IMR-90 (cell line): ENCODE data around the gene DDX31. TPM values are rescaled to one million over a fixed set of nuclear protein-coding genes. Genes with fewer than 3 reads are reported as not detected.

Source experiments
- ATAC-seq: fragments of 200-7000 bp; cut with Tn5 transposase; 2 replicates; pipeline ENCODE4 v1.9.1; 2020; ENCODE audit warnings: low read depth, mild to moderate bottlenecking, moderate library complexity
- BruUV-seq: library from RNA; stranded (reverse); fragments of 400-500 nt; replicated peaks from 2 replicates; lab custom pipeline; 2021; lab: Mats Ljungman, UMichigan
- CTCF ChIA-PET: fragments of 300-600 bp; formaldehyde crosslinking; extraction: SDS; loops from one replicate; lab custom pipeline; 2021; ENCODE audit warnings: antibody characterized with exemption; lab: Yijun Ruan, JAX
- POLR2A ChIA-PET: fragments of 300-600 bp; sonication (Branson Sonifier 250); formaldehyde crosslinking; loops from one replicate; lab custom pipeline; 2022; ENCODE audit warnings: antibody characterized with exemption; ENCODE audit not compliant: unreplicated experiment; lab: Charles Lee
- DNase-seq: peaks from one replicate; pipeline ENCODE4 v3.0.0; 2013
- H2AFZ ChIP-seq: replicated peaks from 2 replicates; pipeline ENCODE3; 2013; ENCODE audit warnings: low read length, mild to moderate bottlenecking; ENCODE audit not compliant: poor library complexity
- H2AK5ac ChIP-seq: 2 replicates; pipeline ENCODE4 v1.6.1; 2013; ENCODE audit warnings: low read depth, low read length, inconsistent platforms
- H2AK9ac ChIP-seq: replicated peaks from 2 replicates; pipeline ENCODE3; 2013; ENCODE audit warnings: mild to moderate bottlenecking, low read depth, low read length, moderate library complexity; ENCODE audit not compliant: poor library complexity
- H2BK120ac ChIP-seq: 2 replicates; pipeline ENCODE4 v1.6.1; 2013; ENCODE audit warnings: low read depth, low read length, inconsistent platforms
- H2BK15ac ChIP-seq: 3 replicates; pipeline ENCODE4 v1.6.1; 2013; ENCODE audit warnings: low read depth, low read length, inconsistent platforms
- H2BK20ac ChIP-seq: 2 replicates; pipeline ENCODE4 v1.6.1; 2013; ENCODE audit warnings: low read depth, mild to moderate bottlenecking, inconsistent platforms, low read length, moderate library complexity
- H2BK5ac ChIP-seq: 2 replicates; pipeline ENCODE4 v1.6.1; 2013; ENCODE audit warnings: mild to moderate bottlenecking, low read depth, low read length, inconsistent platforms; ENCODE audit not compliant: poor library complexity, severe bottlenecking
- H3K14ac ChIP-seq: replicated peaks from 2 replicates; pipeline ENCODE4 v1.6.1; 2013; ENCODE audit warnings: low read depth, low read length, inconsistent platforms
- H3K18ac ChIP-seq: 2 replicates; pipeline ENCODE4 v1.6.1; 2013; ENCODE audit warnings: low read depth, low read length, control low read depth
- H3K23ac ChIP-seq: 2 replicates; pipeline ENCODE4 v1.6.1; 2013; ENCODE audit warnings: low read depth, low read length, inconsistent platforms
- H3K27ac ChIP-seq: 2 replicates; pipeline ENCODE4 v1.5.1; 2013; ENCODE audit warnings: mild to moderate bottlenecking, control low read depth, low read length; ENCODE audit not compliant: insufficient read depth
- H3K27me3 ChIP-seq: 2 replicates; pipeline ENCODE4 v1.6.1; 2013; ENCODE audit warnings: low read length; ENCODE audit not compliant: control insufficient read depth, insufficient read depth
- H3K36me3 ChIP-seq: 2 replicates; pipeline ENCODE4 v1.6.1; 2013; ENCODE audit warnings: low read length, mixed read lengths; ENCODE audit not compliant: control insufficient read depth, insufficient read depth
- H3K4ac ChIP-seq: 2 replicates; pipeline ENCODE4 v1.6.1; 2013; ENCODE audit warnings: low read depth, low read length, inconsistent platforms
- H3K4me1 ChIP-seq: 2 replicates; pipeline ENCODE4 v1.6.1; 2013; ENCODE audit warnings: low read length, mixed read lengths; ENCODE audit not compliant: control insufficient read depth, insufficient read depth
- H3K4me2 ChIP-seq: 2 replicates; pipeline ENCODE4 v1.6.1; 2013; ENCODE audit warnings: low read depth, mild to moderate bottlenecking, control low read depth, low read length, moderate library complexity
- H3K4me3 ChIP-seq: 2 replicates; pipeline ENCODE4 v1.5.1; 2013; ENCODE audit warnings: low read depth, mild to moderate bottlenecking, control low read depth, low read length, moderate library complexity; ENCODE audit not compliant: insufficient read depth
- H3K56ac ChIP-seq: 2 replicates; pipeline ENCODE4 v1.6.1; 2013; ENCODE audit warnings: low read length, inconsistent platforms; ENCODE audit not compliant: insufficient read depth; ENCODE audit errors: extremely low read depth
- H3K79me1 ChIP-seq, 2 experiments: 2 replicates each; pipeline ENCODE4 v1.6.1; 2013; ENCODE audit warnings: low read length in 2 of 2, inconsistent platforms in 1 of 2, low read depth in 1 of 2
- H3K9ac ChIP-seq: 2 replicates; pipeline ENCODE4 v1.6.1; 2013; ENCODE audit warnings: low read depth, low read length, control low read depth
- H3K9me1 ChIP-seq: 2 replicates; pipeline ENCODE4 v1.6.1; 2013; ENCODE audit warnings: low read length, inconsistent platforms; ENCODE audit not compliant: insufficient read depth
- H3K9me3 ChIP-seq: 2 replicates; pipeline ENCODE4 v1.6.1; 2013; ENCODE audit warnings: low read length; ENCODE audit not compliant: control insufficient read depth, insufficient read depth
- H4K20me1 ChIP-seq: 2 replicates; pipeline ENCODE4 v1.6.1; 2013; ENCODE audit warnings: low read length, inconsistent platforms; ENCODE audit not compliant: insufficient read depth
- H4K5ac ChIP-seq: 2 replicates; pipeline ENCODE4 v1.6.1; 2013; ENCODE audit warnings: mild to moderate bottlenecking, low read depth, low read length, control low read depth
- H4K8ac ChIP-seq, 2 experiments: 2 replicates each; pipeline ENCODE4 v1.6.1; 2013; ENCODE audit warnings: low read depth in 2 of 2, low read length in 2 of 2, control low read depth in 1 of 2, inconsistent platforms in 1 of 2
- H4K91ac ChIP-seq: 2 replicates; pipeline ENCODE4 v1.6.1; 2013; ENCODE audit warnings: low read depth, low read length, inconsistent platforms; ENCODE audit not compliant: insufficient read depth
- CEBPB ChIP-seq: IDR thresholded peaks from 2 replicates; pipeline ENCODE4 v1.6.1; 2012; ENCODE audit warnings: low read depth, low read length, improper control_type of control experiment
- CHD1 ChIP-seq: IDR thresholded peaks from 2 replicates; pipeline ENCODE4 v1.6.1; 2012; ENCODE audit warnings: low read depth, low read length, improper control_type of control experiment
- FOS ChIP-seq: fragments of 150-350 bp; IDR thresholded peaks from 2 replicates; pipeline ENCODE4 v1.6.1; 2016; ENCODE audit warnings: low read depth, low read length
- MAFK ChIP-seq: IDR thresholded peaks from 2 replicates; pipeline ENCODE4 v1.6.1; 2012; ENCODE audit warnings: low read depth, low read length, improper control_type of control experiment
- MXI1 ChIP-seq: IDR thresholded peaks from 2 replicates; pipeline ENCODE4 v1.6.1; 2012; ENCODE audit warnings: low read depth, mild to moderate bottlenecking, low read length, moderate library complexity, borderline replicate concordance
- NFE2L2 ChIP-seq: fragments of 150-350 bp; IDR thresholded peaks from 2 replicates; pipeline ENCODE4 v1.6.1; 2016; ENCODE audit warnings: low read depth, mild to moderate bottlenecking, low read length
- POLR2A ChIP-seq: IDR thresholded peaks from 2 replicates; pipeline ENCODE4 v1.6.1; 2012; ENCODE audit warnings: mild to moderate bottlenecking, low read depth, low read length
- RCOR1 ChIP-seq: IDR thresholded peaks from 2 replicates; pipeline ENCODE4 v1.6.1; 2012; ENCODE audit warnings: mild to moderate bottlenecking, low read length, improper control_type of control experiment; ENCODE audit not compliant: insufficient replicate concordance
- SMC3 ChIP-seq: fragments of 150-350 bp; IDR thresholded peaks from 2 replicates; pipeline ENCODE4 v1.6.1; 2016; ENCODE audit warnings: low read depth, mild to moderate bottlenecking, antibody characterized with exemption, low read length, moderate library complexity
- WGBS, 2 experiments: methylation state at CpG; one replicate each; pipeline versions ENCODE4 v1.1.5 to v1.1.7; 2013; ENCODE audit warnings: missing lambda C conversion rate in 2 of 2; ENCODE audit not compliant: insufficient read length in 1 of 2; ENCODE audit errors: extremely low coverage in 2 of 2; 5-methylcytosine and 5-hydroxymethylcytosine counted together
- dilution Hi-C: fragments of 300-500 bp; cut with HindIII; formaldehyde crosslinking; loops from one replicate; pipeline ENCODE4 v1.14.3; 2018; ENCODE audit warnings: low sequenced_read_pairs; ENCODE audit not compliant: unreplicated experiment
- in situ Hi-C: fragments of 300-500 bp; cut with MboI; formaldehyde crosslinking; loops from 3 replicates; pipeline ENCODE4 v1.14.3; 2019; ENCODE audit warnings: low sequenced_read_pairs, inconsistent platforms, mixed read lengths
- intact Hi-C: fragments of 100-400 bp; cut with micrococcal nuclease; formaldehyde crosslinking; loops from 2 replicates; pipeline ENCODE4 v1.10.0; 2022
- polyA plus RNA-seq, 3 experiments: library from polyadenylated mRNA; depleted of rRNA; stranded (reverse); fragments of >200 nt; gene quantifications; 2 replicates each; pipeline ENCODE4 v1.2.3, GENCODE V29; 2012; ENCODE audit warnings: low replicate concordance in 1 of 3
- total RNA-seq: library from RNA; depleted of rRNA; stranded (reverse); fragments of >200 nt; gene quantifications from 2 replicates; pipeline ENCODE4 v1.2.3, GENCODE V29; 2012
- TF ChIP-seq, protein P1 (sequence below): conservative IDR thresholded peaks from 2 replicates; pipeline ENCODE4 v1.5.1; 2012; ENCODE audit warnings: mild to moderate bottlenecking, low read depth, low read length, improper control_type of control experiment
- TF ChIP-seq, protein P2 (sequence below): fragments of 150-350 bp; IDR thresholded peaks from 2 replicates; pipeline ENCODE4 v1.6.1; 2017; ENCODE audit warnings: mild to moderate bottlenecking, antibody characterized with exemption, low read length, low read depth
- TF ChIP-seq, protein P3 (sequence below): fragments of 150-350 bp; IDR thresholded peaks from 2 replicates; pipeline ENCODE4 v1.6.1; 2016; ENCODE audit warnings: low read depth, mild to moderate bottlenecking, low read length, moderate library complexity, borderline replicate concordance

The DDX31 gene
- total and polyA plus RNA-seq, 2 of the 4 experiments (the other 2 are of a cell fraction): 10.7 to 14.0 TPM

DNA sequence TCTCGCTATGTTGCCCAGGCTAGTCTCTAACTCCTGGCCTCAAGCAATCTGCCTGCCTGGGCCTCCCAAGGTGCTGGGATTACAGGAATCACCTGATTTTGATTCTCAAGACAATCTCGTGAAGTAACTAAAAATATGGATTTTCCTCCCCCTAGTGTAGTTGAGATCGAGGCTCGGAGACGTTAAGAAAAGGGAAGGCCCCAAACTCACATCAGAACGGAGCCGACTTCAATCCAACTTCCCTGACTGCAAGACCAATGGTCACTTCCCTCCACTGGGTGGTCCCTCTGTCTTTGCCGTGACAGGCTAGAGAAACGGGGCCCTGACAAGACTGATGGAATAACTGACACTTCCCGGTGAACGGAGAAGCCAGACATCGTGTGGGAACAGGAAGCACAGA, 59.1 kb downstream of the DDX31 start:
- Histone ChIP-seq H3K27ac (no peak overlapping the region), H3K9me1 (peaks cover 3% of the 10 kb centered on the region), H4K8ac (no peak overlapping the region), H3K23ac (no peak overlapping the region), H2AK9ac (no peak overlapping the region), H3K4me3 (no peak overlapping the region), H2BK20ac (no peak overlapping the region), H4K5ac (no peak overlapping the region), H4K20me1 (peaks cover 15% of the 10 kb centered on the region; the same call in 1 of the 2 replicates), H3K27me3 (no peaks in the 10 kb centered on the region), H3K18ac (no peak overlapping the region), H3K4me2 (no peak overlapping the region), H3K56ac (no peak overlapping the region), H3K4ac (no peak overlapping the region), H2AFZ (no peak overlapping the region), H3K14ac (no peak overlapping the region), H3K79me1 (peaks cover 0 to 6% of the 10 kb centered on the region in 2 experiments; a peak in 1 of 4 replicates), H2BK15ac (no peak overlapping the region), H2BK5ac (no peak overlapping the region), H3K9ac (no peak overlapping the region), H3K9me3 (no peaks in the 10 kb centered on the region), H3K4me1 (peaks cover 3% of the 10 kb centered on the region), H3K36me3 (peaks cover 23% of the 10 kb centered on the region), H2BK120ac (no peak overlapping the region), H2AK5ac (no peak overlapping the region), H4K91ac (no peak overlapping the region)
- 73% methylated on average over 4 of the region's 12 CpGs; no CpG with 5 or more reads in 1 of the 2 experiments for WGBS, 2 experiments
- ChIA-PET CTCF (interaction anchor here (0.6 kb wide), 1 partner anchor 14 kb away, joined by 4 read pairs; no protein-coding TSS in a partner anchor), POLR2A (no interaction called here)
- BruUV-seq: no TSS peak
- intact Hi-C loops (no loop called here), in situ Hi-C loops (no loop called here), dilution Hi-C loops (no loop called here)
- ATAC-seq (no peak), DNase-seq (no peak)
- TF ChIP-seq SMC3 (no peak), RCOR1 (no peak), FOS (no peak), NFE2L2 (no peak), CHD1 (no peak), CEBPB (no peak), MAFK (no peak), MXI1 (no peak), POLR2A (no peak)
- TF ChIP-seq, protein P1, sequence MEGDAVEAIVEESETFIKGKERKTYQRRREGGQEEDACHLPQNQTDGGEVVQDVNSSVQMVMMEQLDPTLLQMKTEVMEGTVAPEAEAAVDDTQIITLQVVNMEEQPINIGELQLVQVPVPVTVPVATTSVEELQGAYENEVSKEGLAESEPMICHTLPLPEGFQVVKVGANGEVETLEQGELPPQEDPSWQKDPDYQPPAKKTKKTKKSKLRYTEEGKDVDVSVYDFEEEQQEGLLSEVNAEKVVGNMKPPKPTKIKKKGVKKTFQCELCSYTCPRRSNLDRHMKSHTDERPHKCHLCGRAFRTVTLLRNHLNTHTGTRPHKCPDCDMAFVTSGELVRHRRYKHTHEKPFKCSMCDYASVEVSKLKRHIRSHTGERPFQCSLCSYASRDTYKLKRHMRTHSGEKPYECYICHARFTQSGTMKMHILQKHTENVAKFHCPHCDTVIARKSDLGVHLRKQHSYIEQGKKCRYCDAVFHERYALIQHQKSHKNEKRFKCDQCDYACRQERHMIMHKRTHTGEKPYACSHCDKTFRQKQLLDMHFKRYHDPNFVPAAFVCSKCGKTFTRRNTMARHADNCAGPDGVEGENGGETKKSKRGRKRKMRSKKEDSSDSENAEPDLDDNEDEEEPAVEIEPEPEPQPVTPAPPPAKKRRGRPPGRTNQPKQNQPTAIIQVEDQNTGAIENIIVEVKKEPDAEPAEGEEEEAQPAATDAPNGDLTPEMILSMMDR: no peak
- TF ChIP-seq, protein P2, sequence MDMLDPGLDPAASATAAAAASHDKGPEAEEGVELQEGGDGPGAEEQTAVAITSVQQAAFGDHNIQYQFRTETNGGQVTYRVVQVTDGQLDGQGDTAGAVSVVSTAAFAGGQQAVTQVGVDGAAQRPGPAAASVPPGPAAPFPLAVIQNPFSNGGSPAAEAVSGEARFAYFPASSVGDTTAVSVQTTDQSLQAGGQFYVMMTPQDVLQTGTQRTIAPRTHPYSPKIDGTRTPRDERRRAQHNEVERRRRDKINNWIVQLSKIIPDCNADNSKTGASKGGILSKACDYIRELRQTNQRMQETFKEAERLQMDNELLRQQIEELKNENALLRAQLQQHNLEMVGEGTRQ: no peak
- TF ChIP-seq, protein P3, sequence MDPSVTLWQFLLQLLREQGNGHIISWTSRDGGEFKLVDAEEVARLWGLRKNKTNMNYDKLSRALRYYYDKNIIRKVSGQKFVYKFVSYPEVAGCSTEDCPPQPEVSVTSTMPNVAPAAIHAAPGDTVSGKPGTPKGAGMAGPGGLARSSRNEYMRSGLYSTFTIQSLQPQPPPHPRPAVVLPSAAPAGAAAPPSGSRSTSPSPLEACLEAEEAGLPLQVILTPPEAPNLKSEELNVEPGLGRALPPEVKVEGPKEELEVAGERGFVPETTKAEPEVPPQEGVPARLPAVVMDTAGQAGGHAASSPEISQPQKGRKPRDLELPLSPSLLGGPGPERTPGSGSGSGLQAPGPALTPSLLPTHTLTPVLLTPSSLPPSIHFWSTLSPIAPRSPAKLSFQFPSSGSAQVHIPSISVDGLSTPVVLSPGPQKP: no peak
